ENCODE data around the gene TAF1D. TPM values are rescaled to one million over a fixed set of nuclear protein-coding genes. Genes with fewer than 3 reads are reported as not detected.
"Not testable (repeated sequence)": the region's sequence is repeated elsewhere in the genome, so short reads cannot be mapped to it uniquely, and the experiment has no call there.

TAF1D gene, protein sequence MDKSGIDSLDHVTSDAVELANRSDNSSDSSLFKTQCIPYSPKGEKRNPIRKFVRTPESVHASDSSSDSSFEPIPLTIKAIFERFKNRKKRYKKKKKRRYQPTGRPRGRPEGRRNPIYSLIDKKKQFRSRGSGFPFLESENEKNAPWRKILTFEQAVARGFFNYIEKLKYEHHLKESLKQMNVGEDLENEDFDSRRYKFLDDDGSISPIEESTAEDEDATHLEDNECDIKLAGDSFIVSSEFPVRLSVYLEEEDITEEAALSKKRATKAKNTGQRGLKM
- 126 and 128 TPM in 2 replicates for total RNA-seq (2014; rRNA removed; shearing (Covaris generic))
- 42.5 and 51.8 TPM in 2 replicates for polyA plus RNA-seq (2015; cell fraction: cytosol; rRNA removed)
- 1,024 and 1,330 TPM in 2 replicates for polyA plus RNA-seq (2015; cell fraction: nucleus; rRNA removed)

DNA sequence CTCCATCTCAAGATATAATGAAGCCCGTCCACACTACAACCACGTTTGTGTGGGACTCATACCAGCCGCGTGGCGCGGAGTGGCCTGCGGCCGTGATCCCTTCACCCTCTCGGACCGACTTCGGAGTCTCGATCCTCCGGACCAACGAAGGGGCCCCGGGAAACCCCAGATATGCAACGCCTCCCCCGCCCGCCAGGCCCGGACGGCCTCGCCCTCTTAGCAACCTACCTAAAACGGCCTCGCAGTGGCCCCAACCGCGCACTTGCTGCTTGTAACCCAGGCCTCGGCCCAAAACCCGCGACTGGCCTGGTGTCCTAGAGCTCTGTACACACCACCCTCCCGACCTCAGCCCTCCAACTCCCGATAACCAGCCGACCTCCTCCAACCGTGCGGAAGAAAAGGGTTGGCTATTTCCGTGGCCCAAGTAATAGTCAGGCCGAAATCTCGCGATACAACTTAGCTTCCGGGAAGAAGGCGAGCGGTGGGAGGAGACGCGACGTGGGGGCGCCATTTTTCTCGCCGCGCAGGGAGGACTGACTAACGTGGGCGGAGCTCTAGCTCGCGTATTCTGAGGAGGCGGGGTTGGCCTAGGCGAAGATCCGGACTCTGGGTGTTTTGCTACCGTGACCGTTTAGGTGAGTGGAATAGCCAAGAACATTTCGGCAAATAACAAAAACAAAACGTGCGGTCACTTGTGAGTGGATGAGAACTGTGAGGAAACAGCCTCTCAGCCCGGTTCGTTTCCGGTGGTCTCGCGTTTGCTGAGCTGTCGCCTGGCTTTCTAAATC, at the start of gene TAF1D, which contains the start of gene C11orf54:
Gene TAF1D (minus strand): TSS at position 402 of the 788 bp plus-strand sequence. CDS start 2,191 bp downstream, outside the sequence.
Gene C11orf54 (plus strand): TSS at position 579 of the 788 bp plus-strand sequence. CDS start 5,722 bp downstream, outside the sequence.
- in situ Hi-C loops (cut with HindIII; ENCODE audit: low pct_unique_long_range_greater_than_20kb, low sequenced_read_pairs), result no loop called here
- DNase-seq (ENCODE audit: low read depth, low spot score), result peak; percentile 96

DNA sequence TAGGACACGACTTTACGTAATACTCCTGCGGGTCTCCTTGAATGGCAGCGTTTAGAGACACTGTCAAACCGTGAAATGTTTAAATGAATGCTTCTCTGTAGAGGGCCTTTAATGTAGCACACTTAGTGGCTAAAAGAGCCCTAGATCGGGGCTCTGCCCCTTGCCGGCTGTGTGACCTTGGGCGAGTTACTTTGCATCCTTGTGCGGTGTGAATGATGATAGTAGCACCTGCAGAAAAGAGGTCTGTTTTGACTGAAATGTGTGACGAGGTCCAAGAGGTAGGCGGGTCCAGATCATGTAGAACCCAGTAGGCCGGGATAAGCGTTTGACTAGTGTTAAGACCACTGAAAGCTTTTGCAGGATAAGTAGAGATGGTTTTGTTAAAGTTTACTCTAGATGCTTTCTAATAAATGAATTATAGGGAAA, 43.7 kb upstream of the TAF1D start:
- in situ Hi-C loops (cut with HindIII; ENCODE audit: low pct_unique_long_range_greater_than_20kb, low sequenced_read_pairs), result no loop called here
- no peak for DNase-seq (ENCODE audit: low read depth, low spot score)

DNA sequence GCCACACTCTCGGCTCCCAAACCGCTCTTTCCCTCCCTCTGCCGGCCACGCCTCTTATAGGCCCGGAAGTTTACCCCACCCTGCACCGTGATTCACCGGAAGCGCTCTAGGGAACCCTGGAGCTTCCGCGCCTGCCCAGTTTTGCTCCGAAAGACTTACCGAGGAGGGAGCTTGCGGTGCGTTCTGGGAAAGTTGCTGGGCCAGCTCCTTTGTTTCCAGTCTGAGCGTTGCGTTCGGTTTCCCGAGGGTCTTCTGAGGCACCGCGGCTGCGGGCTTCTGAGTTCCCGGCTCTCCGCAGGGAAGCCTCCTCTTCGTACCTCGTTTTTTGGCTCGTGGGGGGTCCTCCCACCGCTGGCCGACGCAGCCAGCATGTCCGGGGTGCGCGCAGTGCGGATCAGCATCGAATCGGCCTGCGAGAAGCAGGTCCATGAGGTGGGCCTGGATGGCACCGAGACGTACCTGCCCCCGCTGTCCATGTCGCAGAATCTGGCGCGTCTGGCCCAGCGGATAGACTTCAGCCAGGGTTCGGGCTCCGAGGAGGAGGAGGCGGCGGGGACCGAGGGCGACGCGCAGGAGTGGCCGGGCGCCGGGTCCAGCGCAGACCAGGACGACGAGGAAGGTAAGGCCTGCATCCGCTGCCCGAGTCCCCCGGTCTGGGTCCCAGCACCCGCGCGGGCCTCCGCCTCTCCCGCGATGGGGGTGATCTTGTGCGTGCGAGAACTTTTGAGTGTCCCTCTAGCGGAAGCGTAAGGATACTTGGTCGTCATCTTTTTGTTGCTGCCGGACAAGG, 43.0 kb upstream of the TAF1D start, which contains the start of gene MED17:
Gene MED17 (plus strand): TSS at position 138 of the 790 bp plus-strand sequence. CDS start 232 bp downstream, at position 370.
- in situ Hi-C loops (cut with HindIII; ENCODE audit: low pct_unique_long_range_greater_than_20kb, low sequenced_read_pairs), result no loop called here

DNA sequence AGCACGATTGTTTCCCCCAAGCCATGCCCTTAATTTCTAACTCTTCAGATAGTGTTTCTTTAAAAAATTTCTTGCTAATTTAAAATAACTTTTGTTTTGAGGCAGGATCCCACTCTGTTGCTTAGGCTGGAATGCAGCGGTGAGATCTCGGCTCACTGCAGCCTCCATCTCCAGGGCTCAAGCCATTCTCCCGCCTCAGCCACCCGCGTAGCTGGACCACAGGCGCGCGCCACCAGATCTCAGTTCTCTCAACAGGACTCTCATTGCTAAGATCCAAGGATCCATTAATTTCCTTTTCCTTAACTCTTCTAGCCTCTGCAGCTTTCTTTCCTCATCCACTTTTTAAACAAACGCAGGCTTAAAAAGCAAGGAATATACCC, 42.5 kb upstream of the TAF1D start:
- DNase-seq (ENCODE audit: low read depth, low spot score), result no peak
- in situ Hi-C loops (cut with HindIII; ENCODE audit: low pct_unique_long_range_greater_than_20kb, low sequenced_read_pairs), result no loop called here

More for the DNA sequence above, 43.0 kb upstream of the TAF1D start, which contains the start of gene MED17:
- DNase-seq (ENCODE audit: low read depth, low spot score), result peak; percentile 90

DNA sequence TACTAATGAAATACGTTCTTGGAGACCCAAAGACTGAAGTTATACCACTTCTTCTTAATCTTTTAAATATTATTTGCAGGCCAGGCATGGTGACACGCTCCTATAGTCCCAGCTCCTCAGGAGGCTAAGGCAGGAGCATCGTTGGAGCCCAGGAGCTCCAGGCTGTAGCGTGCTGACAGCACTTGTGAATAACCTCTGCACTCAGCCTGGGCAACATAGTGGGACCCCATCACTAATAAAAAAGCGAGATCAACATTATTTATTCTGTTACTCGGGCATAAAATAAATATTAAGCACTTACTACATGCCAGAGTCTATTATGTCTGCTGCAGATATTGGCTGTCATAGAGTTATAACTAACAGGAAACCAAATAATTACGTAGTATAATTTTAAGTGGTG, 42.1 kb upstream of the TAF1D start:
- DNase-seq (ENCODE audit: low read depth, low spot score), result no peak
- in situ Hi-C loops (cut with HindIII; ENCODE audit: low pct_unique_long_range_greater_than_20kb, low sequenced_read_pairs), result no loop called here

DNA sequence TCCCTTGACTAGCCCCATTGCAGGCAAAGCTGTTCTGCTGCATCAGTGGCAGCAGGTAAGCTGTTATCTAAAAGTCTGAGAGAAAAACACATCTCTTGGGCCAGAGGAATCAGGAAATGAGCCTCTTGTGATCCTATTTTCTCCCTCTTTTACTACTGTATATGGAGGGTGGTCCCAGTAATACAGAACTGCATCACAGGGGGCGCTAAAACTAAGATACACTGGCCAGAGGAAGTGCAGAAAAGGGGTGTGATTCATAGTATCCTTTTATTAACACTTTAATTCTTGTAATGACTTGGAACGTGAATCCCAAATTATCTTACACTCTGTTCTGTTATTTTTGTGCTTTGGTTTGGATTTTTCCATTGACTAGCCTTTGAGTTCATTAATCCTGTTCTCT, 34.0 kb upstream of the TAF1D start:
- in situ Hi-C loops (cut with HindIII; ENCODE audit: low pct_unique_long_range_greater_than_20kb, low sequenced_read_pairs), result no loop called here
- peak; percentile 55 for DNase-seq (ENCODE audit: low read depth, low spot score)

DNA sequence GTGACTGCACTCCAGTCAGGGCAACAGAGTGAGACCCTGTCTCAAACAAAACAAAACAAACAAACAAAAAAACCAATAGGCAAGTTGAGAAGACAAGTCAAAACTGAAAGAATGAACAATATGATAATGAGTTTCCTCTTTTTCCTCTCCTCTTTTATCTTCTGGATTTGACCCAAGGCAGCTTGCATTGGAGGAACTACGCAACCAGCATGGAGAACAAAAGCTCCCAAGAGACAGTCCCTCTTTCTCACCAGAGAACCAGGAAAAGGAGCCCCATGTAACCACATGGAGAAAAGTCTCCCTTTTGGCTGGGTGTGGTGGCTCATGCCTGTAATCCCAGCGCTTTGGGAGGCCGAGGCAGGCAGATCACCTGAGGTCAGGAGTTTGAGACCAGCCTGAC, 33.3 kb upstream of the TAF1D start:
- in situ Hi-C loops (cut with HindIII; ENCODE audit: low pct_unique_long_range_greater_than_20kb, low sequenced_read_pairs); DNase-seq (ENCODE audit: low read depth, low spot score): not testable (repeated sequence)

DNA sequence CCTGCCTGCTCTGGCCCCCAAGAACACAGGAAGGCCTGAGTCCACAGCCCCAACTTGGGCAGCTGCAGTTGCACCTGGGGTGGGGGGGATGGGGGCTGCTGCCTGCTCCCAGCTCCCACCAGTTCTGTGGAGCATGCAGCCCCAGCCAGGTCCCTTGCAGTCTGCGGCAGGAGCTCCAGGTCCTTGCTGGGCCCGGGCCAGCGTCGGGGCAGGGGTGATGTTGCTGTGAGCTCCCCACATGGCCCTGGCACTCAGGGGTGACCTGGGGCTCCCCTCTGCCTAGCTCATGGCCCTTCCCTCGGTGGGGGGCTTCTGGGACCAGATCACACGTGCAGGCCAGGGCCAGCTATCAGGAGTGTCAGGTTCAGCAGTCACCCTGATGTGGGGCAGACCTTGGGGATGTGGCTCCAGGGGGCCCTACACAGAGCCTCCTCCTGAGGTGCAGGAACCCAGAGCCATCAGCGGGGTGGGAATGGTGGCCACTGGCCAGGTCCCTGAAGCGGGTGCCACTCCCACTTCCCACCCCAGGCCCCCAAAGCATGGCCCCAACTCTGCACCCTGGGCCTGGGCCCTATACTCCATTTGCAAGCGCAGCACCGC, 32.4 kb upstream of the TAF1D start:
- in situ Hi-C loops (cut with HindIII; ENCODE audit: low pct_unique_long_range_greater_than_20kb, low sequenced_read_pairs), result no loop called here
- no peak for DNase-seq (ENCODE audit: low read depth, low spot score)

DNA sequence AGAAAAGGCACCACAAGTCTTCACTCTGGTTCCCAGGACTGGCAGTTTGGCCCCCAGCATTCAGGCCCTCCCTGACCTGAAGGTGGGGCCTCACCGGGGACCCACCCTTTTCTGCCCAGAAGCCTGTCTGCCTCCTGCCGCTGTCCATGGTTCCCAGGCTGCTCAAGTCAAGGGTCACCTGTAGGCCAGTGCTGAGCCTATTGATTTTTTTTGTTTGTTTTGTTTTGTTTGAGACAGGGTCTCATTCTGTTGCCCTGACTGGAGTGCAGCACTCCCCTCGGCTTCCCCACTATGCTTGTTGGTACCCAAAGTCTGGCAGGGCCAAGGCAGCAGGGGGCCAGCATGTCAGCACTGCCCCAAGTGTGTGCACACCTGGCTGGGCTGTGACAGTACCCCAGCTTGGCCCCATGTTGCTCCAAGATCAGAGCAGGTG, 31.8 kb upstream of the TAF1D start:
- DNase-seq (ENCODE audit: low read depth, low spot score), result no peak
- in situ Hi-C loops (cut with HindIII; ENCODE audit: low pct_unique_long_range_greater_than_20kb, low sequenced_read_pairs), result no loop called here

DNA sequence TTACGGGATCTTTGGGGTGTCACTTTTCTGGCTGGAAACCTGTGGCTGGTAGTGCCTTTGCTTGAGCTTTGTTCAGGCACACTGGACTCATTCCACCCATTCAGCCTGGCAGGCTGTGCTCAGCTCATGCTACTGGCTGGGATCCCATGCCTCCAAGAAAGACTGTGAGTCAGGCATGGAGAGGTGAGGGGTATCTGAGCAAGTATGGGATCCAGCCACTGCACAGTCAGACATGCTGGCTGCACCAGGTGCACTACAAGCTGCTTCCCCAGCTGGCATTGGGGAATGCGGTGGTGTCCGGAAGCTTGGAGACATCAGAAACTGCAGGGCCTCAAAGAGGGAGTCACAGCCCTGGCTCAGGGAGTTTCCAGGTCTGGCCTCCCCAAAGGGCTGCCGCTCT, 30.8 kb upstream of the TAF1D start:
- in situ Hi-C loops (cut with HindIII; ENCODE audit: low pct_unique_long_range_greater_than_20kb, low sequenced_read_pairs), result no loop called here
- no peak for DNase-seq (ENCODE audit: low read depth, low spot score)

DNA sequence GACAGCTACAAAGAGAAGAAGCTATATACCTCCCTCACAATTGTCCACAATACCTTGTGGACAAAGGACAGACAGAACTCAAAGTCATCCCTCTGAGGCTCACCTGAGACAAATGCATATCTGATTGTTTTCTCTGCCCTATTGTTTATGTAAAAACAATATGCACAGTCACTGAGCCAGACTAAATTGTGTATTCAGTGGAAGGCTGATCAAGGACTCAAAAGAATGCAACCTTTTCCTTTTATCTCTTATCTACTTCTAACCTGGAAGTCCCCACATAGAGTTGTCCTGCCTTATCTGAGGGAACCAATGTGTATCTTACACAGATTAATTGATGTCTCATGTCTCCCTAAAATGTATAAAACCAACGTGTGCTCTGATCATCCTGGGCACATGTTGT, 28.9 kb upstream of the TAF1D start:
- DNase-seq (ENCODE audit: low read depth, low spot score), result no peak
- in situ Hi-C loops (cut with HindIII; ENCODE audit: low pct_unique_long_range_greater_than_20kb, low sequenced_read_pairs), result no loop called here

DNA sequence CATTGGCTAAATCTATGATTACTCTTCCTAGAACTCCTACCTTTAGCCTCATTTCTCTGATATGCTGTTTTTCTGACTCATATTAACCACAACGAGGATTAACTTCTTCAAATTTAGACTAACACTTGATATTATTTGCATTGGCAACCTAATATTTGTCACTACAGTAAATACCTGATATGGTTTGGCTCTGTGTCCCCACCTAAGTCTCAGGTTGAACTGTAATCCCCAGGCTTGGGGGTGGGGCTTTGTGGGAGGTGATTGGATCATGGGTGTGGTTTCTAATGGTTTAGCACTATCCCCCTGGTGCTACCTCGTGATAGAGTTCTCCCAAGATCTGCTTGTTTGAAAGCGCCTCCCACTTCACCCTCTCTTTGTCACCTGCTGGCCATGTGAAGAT, 25.7 kb upstream of the TAF1D start:
- DNase-seq (ENCODE audit: low read depth, low spot score), result no peak
- in situ Hi-C loops (cut with HindIII; ENCODE audit: low pct_unique_long_range_greater_than_20kb, low sequenced_read_pairs), result no loop called here

DNA sequence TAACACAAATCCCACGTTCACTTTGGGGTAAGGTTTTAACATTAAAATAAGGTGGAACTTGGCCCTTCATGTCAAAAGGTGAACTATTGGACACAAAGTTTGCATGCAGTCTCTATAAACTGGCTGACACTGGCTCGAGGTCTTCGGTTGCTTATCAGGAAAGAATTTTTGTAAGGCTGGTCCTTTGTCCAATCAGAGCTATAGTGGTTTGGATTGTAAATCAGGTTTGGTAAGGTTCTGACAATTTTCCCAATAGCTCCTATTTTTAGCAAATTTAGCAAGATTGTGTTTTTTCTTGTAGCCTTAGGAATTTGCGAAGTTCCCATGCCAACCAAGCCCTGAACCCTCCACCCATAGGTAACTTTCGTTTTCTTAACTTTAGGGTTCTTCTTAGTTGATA, 25.2 kb upstream of the TAF1D start:
- DNase-seq (ENCODE audit: low read depth, low spot score), result no peak
- in situ Hi-C loops (cut with HindIII; ENCODE audit: low pct_unique_long_range_greater_than_20kb, low sequenced_read_pairs), result no loop called here

DNA sequence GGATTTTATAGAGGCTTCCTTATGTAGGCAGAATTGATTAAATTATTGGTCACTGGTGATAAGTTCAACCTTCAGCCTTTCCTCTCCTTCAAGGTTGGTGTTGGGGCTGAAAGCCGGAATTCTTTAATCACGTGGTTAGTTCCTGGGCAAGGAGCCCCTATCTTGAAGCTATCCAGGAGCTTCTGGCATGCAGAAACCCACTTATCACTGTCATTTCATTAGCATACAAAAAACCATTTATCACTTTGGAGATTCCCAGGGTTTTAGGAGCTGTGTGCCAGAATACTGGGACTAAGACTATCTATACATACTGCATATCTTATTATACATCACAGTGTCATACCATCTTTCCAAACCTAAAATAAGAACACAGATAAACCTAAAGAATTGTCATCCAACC, 24.3 kb upstream of the TAF1D start:
- DNase-seq (ENCODE audit: low read depth, low spot score), result no peak
- in situ Hi-C loops (cut with HindIII; ENCODE audit: low pct_unique_long_range_greater_than_20kb, low sequenced_read_pairs), result no loop called here

DNA sequence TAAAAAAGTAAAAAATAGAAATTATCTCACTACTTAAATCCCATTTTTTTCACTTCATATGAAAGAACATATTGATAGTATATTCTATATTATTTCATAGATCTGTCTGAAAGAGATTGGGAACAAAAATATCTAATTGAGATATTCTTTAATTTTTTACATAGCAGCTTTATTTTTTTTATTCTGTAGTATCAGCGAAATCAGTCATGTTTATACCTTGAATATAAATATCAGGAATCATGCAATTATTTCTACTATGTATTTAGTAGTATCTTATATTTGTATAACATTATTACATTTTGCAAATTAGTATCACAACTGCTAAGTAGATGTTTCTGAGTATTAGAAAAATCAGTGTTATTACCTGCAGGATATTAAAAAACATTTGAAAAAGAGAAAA, 20.6 kb upstream of the TAF1D start:
- in situ Hi-C loops (cut with HindIII; ENCODE audit: low pct_unique_long_range_greater_than_20kb, low sequenced_read_pairs), result no loop called here
- no peak for DNase-seq (ENCODE audit: low read depth, low spot score)

DNA sequence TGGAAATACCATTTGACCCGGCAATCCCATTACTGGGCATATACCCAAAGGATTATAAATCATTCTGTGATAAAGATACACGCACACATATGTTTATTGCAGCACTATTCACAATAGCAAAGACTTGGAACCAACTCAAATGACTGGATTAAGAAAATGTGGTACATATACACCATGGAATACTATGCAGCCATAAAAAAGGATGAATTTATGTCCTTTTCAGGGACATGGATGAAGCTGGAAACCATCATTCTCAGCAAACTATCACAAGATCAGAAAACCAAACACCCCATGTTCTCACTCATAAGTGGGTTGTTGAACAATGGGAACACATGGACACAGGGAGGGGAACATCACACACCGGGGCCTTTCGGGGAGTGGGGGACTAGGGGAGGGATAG, 17.8 kb upstream of the TAF1D start:
- DNase-seq (ENCODE audit: low read depth, low spot score); in situ Hi-C loops (cut with HindIII; ENCODE audit: low pct_unique_long_range_greater_than_20kb, low sequenced_read_pairs): not testable (repeated sequence)
